Raji (cell line): Measurements from ENCODE around the gene NLGN1.

Experiments
- POLR2A ChIP-seq: IDR thresholded peaks from 2 replicates; pipeline ENCODE4 v1.6.1; 2011; ENCODE audit warnings: low read depth, low read length, control low read depth; ENCODE audit not compliant: insufficient read depth

The NLGN1 gene

GRCh38 chr3:174099724-174100123 is 702.2 kb downstream of the NLGN1 start:
- TF ChIP-seq POLR2A, result no peak

- TF ChIP-seq POLR2A, result no peak
Observed at GRCh38 chr3:174100744-174101143, 703.2 kb downstream of the NLGN1 start.

- no peak for TF ChIP-seq POLR2A
Observed at GRCh38 chr3:174101244-174101643, 703.7 kb downstream of the NLGN1 start.

GRCh38 chr3:174102274-174102673 is 704.7 kb downstream of the NLGN1 start:
- TF ChIP-seq POLR2A, result no peak

- no peak for TF ChIP-seq POLR2A
Observed at GRCh38 chr3:174102866-174103265, 705.3 kb downstream of the NLGN1 start.

GRCh38 chr3:174110761-174111160 is 713.2 kb downstream of the NLGN1 start:
- no peak for TF ChIP-seq POLR2A

DNA sequence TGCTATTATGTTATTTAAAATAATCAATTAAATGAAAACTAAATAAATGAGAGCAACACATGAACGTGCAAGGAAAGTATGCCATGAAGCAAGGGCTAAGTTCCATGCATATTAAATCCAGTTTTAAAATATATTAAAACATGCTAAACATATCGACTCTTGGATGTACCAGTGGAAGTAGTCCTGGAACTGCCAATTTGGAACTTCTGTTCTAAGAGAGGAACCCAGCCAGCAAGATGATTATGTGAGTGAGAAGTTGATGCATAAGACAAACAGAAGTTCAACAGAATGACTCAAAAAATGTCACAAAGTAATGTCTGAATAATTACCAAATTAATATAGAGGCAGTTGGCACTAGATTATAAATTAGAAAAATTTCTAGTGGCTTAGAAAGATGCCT is 714.2 kb downstream of the NLGN1 start:
- TF ChIP-seq POLR2A, result no peak

GRCh38 chr3:174116421-174116820 is 718.9 kb downstream of the NLGN1 start:
- TF ChIP-seq POLR2A, result no peak

- no peak for TF ChIP-seq POLR2A
Observed at GRCh38 chr3:174120997-174121396, 723.5 kb downstream of the NLGN1 start.

- no peak for TF ChIP-seq POLR2A
Observed at GRCh38 chr3:174122411-174122810, 724.9 kb downstream of the NLGN1 start.

DNA sequence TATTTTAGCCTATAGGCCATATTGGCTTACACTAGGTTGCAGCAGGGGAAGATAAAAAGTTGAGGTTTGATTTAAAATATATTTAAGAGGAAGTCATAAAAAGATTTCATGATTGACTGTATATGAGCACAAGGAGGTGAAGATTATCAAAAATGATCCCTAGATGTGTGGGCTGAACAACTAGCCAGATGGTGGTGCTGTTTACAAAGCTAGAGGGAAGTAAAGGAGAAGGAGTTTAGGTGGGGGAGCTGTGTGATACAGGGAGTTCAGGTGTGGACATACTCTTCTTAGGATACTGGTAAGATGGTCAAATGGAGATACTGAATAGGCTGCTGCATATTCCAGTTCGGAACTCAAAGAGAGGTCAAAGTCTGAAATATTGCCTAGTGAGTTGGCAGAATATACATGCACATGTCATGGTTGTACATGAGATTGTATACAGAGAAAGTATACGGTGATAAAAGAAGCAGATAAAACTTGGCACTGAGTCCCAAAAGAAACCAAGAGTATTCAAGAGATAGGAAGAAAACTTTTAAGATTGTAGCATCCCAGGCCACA is 727.8 kb downstream of the NLGN1 start:
- TF ChIP-seq POLR2A, result no peak

DNA sequence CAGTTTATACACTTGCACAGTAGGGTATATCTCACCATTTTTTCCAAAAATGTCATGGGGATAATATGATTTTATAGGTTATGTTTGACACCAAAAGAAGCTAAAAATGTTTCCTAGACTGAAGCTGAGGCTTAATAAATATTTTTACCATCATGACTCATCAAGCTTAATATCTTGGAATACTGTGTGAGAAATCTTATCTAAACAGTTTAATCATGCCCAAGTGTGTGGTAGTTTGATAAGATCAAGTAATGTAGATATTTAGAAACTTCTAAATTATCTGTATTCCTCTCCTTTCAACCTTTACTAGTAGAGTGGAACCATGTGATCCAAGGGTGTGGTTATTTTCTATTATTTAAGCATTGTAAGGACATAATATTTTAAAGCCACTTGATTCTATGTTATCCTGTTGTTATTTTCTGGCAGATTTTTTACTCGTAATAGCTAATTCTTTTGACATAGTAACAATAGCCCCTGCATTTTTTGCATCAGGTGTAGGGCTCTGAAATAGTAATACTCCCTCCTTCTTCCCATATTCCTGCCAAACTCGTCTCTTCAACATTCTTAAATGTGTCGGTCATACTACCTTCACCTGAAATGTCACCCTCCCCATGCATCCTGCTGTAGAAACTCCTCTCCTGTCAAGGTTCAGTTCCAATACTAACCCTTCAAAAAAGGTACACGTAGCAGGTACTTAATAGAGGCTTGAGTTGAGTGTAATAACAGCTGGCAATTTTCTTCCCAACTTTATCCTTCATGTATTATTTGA is 729.6 kb downstream of the NLGN1 start:
- TF ChIP-seq POLR2A, result no peak

DNA sequence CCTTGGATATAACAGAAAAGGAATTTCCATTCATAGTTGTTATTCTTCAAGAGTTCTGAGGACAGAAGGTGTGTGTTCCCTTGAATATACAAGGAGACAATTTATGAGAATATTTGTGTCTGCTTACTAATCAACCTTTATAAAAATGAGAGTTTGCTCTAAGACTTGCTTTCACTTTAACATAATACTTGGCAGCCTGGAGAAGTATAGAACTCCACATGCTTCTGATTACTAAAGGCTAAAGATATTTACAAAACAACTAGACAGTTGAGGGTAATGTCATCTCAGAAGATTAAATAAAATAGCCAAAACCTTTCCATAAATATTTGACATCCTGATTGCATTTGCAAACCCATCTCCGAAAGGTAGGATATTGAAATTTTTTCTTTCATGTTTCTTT is 734.5 kb downstream of the NLGN1 start:
- no peak for TF ChIP-seq POLR2A

DNA sequence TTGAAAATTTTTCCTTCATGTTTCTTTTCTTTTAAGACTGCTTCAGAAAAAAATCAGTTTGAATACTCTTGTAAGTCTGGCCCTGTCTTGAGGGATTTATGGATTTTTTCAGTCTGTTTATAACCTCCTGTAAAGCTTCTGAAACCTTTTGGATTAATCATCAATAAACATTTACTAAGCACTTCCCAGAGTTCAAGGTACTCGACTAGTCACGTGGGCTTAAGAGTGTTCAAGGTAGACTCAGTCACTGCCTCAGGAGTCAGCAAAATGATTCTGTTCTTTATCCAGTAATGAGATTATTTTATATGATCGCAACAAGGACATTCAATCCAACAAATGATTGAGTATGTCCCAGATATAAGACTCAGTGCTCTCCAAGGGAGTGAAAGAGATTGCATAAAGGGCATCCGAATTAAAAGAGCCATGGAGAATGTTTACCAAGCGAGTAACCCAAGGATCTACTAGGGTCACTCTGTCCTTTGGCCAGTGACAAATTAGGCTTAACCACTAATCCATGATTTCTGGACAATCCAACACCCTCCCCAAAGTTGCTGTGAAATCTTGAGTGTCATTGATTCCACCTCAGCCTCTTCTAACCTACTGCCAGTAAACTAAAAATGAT is 735.0 kb downstream of the NLGN1 start:
- TF ChIP-seq POLR2A, result no peak

GRCh38 chr3:174146008-174146407 is 748.5 kb downstream of the NLGN1 start:
- TF ChIP-seq POLR2A, result no peak

DNA sequence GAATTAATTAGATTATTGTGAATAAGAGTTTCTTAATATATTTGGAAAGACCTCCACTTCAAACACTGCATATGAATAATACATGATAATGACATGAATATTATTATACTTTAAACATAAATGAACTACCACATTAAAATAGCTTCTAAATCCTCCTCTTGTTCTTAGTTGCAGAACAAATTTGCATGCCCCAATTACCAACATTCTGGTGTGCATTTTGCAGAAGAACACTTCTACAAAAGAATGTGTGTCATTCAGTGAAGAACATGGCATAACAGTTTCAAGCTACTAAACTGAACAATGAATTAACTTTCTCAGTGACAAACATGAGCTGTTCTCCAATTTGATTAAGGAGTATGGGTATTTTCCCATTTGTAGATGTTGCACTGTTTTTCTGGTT is 750.3 kb downstream of the NLGN1 start:
- no peak for TF ChIP-seq POLR2A

DNA sequence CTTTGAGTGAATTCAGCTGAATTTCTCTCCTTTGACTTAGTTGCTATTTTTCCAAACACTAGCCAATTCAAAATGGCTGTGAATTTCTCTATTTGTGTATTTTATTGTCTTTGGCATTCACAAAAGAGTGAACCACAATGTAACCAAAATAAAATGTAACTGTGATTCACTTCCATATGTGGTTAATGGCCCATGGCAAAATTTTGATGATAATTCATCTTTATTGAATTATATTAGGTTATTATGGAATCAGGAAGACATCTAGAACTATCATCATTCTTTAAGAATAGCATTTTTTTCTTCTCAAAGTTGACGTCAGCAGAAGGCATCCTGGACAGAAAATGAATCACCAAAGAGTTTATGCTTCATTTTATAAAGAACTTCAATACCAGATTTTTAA is 756.3 kb downstream of the NLGN1 start:
- TF ChIP-seq POLR2A, result no peak

DNA sequence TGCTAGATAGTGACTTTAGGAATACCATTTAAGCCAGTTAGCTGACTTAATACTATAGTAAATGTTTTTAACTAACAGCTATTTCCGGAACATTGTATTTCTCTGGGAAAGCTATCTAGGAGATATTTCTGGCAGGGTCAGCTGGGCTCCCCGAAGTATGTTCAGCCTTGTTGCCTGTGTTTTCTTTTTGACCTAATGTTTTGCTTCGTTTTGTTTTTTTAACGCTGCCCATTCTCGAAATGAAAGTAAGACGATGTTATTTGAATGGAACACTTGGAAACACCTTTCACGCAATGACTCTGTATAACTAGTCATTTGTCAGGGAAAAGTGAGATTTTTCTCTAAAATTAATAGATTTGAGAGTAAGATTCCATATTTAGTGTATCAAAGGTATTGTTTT is 758.7 kb downstream of the NLGN1 start:
- no peak for TF ChIP-seq POLR2A
